GM12873 (cell line): ENCODE data around the gene WFS1.

Source experiments
- TF ChIP-seq, protein P1 (sequence below): IDR thresholded peaks from 2 replicates; pipeline ENCODE4 v1.5.1; 2012; ENCODE audit warnings: low read depth, mild to moderate bottlenecking, moderate library complexity, low read length, control low read depth; ENCODE audit not compliant: insufficient read depth; ENCODE audit errors: missing control alignments

The WFS1 gene

GRCh38 chr4:6324461-6324998 lies 54.9 kb downstream of the WFS1 start:
- TF ChIP-seq, protein P1, sequence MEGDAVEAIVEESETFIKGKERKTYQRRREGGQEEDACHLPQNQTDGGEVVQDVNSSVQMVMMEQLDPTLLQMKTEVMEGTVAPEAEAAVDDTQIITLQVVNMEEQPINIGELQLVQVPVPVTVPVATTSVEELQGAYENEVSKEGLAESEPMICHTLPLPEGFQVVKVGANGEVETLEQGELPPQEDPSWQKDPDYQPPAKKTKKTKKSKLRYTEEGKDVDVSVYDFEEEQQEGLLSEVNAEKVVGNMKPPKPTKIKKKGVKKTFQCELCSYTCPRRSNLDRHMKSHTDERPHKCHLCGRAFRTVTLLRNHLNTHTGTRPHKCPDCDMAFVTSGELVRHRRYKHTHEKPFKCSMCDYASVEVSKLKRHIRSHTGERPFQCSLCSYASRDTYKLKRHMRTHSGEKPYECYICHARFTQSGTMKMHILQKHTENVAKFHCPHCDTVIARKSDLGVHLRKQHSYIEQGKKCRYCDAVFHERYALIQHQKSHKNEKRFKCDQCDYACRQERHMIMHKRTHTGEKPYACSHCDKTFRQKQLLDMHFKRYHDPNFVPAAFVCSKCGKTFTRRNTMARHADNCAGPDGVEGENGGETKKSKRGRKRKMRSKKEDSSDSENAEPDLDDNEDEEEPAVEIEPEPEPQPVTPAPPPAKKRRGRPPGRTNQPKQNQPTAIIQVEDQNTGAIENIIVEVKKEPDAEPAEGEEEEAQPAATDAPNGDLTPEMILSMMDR = no peak

GRCh38 chr4:6324999-6325787 lies 55.5 kb downstream of the WFS1 start:
- TF ChIP-seq, protein P1 = no peak

DNA sequence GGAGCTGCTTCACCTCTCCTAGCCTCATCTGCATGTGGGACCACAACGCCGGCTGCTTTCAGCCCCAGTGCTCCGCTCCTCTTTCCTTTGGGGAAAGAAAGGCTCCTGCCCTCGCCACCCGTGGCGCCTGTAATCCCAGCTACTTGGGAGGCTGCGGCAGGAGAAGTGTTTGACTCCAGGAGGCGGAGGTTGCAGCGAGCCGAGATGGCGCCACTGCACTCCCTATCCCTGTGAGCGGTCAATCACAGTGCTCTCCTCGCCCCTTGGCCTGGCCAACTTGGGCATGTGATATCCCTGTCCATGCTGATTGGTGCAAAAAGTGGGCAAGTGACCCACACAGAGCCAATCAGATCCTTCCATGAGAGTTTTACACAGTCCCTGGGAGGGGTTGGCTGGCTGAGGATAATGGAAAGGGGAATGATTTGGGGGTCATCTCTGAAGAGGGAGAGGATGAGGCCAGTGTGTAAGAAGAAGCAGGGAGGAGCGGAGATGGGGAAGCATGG lies 56.2 kb downstream of the WFS1 start:
- TF ChIP-seq, protein P1 = no peak

GRCh38 chr4:6326312-6327060 lies 56.8 kb downstream of the WFS1 start:
- TF ChIP-seq, protein P1 = no peak

GRCh38 chr4:6327220-6327917 lies 57.7 kb downstream of the WFS1 start:
- TF ChIP-seq, protein P1 = peak; percentile 95

- TF ChIP-seq, protein P1 = no peak
Measured at GRCh38 chr4:6328526-6328925, 58.9 kb downstream of the WFS1 start.
